Activated naive CD8-positive, alpha-beta T cell (primary cell): ENCODE results near the gene KLHL29.

Experiments
- H3K27ac Mint-ChIP-seq: one replicate; pipeline ENCODE4 v1.8.0; 2021; ENCODE audit warnings: mixed read lengths
- H3K27me3 Mint-ChIP-seq: one replicate; pipeline ENCODE4 v1.8.0; 2021; ENCODE audit warnings: mixed read lengths
- H3K36me3 Mint-ChIP-seq: one replicate; pipeline ENCODE4 v1.8.0; 2021; ENCODE audit warnings: mixed read lengths
- H3K4me1 Mint-ChIP-seq: one replicate; pipeline ENCODE4 v1.8.0; 2021; ENCODE audit warnings: low read depth, mixed read lengths
- H3K4me3 Mint-ChIP-seq: one replicate; pipeline ENCODE4 v1.8.0; 2021; ENCODE audit warnings: mild to moderate bottlenecking, mixed read lengths
- H3K9me3 Mint-ChIP-seq: one replicate; pipeline ENCODE4 v1.8.0; 2021; ENCODE audit warnings: low read depth, mixed read lengths

The KLHL29 gene

DNA sequence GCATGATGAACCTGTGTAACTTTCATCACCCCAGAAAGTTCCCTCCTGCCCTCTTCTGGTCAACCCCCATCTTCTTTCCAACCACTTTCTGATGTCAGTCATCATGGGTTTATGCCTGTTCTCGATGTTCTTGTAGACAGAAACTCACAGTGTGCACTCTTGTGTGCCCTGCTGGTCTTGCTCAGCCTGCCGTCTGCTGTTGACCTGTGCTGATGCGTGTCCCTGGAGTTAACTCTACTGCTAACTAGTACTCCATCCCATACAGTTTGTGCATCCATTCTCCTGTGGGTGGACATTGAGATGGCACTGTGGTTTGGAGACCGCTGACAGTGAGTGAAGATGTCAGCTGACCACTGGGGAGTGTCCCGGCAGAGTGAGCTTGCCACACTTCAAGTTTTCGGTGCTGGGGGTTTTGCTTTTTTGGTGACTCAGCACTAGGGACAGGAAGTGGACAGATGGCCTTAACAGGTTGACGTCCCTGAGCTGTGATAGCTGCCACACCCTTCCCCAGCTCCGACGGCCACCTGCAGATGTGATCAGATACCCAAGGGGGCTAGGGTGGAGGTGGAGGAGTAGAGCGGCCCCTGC lies 14.8 kb downstream of the KLHL29 start:
- Mint-ChIP-seq H3K36me3 (no peaks in the 10 kb centered on the region), H3K4me3 (no peak overlapping the region), H3K4me1 (peaks cover 11% of the 10 kb centered on the region), H3K27me3 (peaks cover 2% of the 10 kb centered on the region), H3K27ac (no peak overlapping the region), H3K9me3 (no peaks in the 10 kb centered on the region)

DNA sequence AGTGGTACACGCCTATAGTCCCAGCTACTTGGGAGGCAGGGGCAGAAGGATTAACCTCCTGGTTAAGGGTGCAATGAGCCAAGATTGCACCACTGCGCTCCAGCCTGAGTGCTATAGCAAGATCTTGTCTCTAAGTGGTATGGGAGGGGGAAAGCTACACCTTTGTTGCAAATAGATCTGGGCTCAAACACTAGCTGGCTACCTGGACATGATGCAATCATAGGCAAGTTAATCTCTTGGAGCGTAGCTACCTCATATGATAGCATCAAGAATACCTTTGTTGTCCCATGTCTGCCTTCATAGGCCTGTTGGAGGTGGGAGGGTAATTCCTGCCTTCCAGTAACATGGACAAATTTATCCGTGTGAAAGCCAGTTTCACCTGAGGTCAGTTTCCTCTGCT lies 15.7 kb downstream of the KLHL29 start:
- Mint-ChIP-seq H3K36me3 (no peaks in the 10 kb centered on the region), H3K9me3 (no peaks in the 10 kb centered on the region), H3K27ac (no peak overlapping the region)

DNA sequence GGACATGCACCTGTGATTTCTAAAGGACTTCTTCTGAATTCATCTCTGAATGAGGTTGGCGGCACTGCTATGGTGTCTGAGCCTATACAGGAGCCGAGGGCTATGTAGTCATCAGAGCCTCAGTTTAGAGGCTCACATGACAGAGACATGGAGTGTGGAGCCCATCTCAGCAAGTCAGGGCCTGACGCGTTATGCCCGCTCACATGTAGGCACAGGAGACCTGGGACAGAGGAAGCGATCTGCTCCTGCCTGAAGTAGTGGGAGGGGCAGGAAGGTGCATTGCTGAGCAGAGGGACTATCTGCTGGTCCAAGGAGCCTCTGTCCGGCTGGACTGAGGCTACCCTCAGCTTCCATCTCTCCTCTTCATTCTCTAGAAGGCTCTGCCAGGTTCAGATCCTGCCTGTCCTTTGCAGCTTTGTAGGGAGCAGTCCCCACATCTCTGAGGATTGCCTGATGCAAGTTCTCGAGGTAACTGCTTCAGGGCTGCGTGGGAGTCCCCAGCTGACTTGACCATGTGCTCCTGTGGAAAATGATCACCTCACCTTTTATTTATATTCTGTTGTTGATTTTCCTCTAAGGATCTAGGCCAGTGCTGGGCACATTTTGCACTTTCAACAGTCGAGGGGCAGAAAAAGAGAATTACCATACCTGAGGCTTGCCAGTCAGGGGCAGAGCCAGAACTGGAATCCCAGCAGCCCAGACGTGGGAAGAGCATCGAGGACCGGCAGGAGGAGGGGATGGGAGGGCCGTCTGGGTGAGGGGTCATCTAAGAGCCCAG lies 16.6 kb downstream of the KLHL29 start:
- Mint-ChIP-seq H3K27ac (no peak overlapping the region), H3K27me3 (peaks cover 1% of the 10 kb centered on the region), H3K9me3 (no peaks in the 10 kb centered on the region), H3K4me3 (no peak overlapping the region), H3K4me1 (peaks cover 10% of the 10 kb centered on the region), H3K36me3 (no peaks in the 10 kb centered on the region)

More for the DNA sequence above, 15.7 kb downstream of the KLHL29 start:
- peaks cover 10% of the 10 kb centered on the region for H3K4me1 Mint-ChIP-seq
- H3K27me3 Mint-ChIP-seq, result peaks cover 2% of the 10 kb centered on the region
- H3K4me3 Mint-ChIP-seq, result no peak overlapping the region

DNA sequence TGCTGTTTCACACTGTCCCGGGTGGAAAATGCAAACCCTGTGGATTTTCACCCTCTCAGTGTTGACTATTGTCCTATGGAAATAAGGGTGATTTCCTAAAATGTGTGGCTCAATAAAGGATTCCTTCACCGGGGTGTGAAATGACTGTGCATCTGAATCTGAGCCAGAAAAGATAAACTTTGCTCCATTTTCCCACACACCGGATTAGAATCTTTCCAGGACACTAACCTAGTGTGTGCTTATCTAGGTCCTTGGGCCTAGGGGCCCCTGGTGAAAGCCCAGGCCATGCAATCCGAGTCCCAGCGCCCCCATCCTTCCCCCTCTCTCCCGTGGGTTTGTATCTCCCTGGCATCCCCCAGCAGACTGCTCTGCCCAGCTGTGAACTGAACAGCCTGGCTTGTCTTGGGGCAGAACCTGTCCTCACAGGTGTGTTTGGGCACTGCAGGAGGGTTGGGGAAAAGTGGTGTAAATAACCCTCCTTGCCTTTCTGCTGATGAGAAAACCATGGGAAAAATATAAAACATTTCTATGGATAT lies 17.3 kb downstream of the KLHL29 start:
- no peak overlapping the region for H3K27ac Mint-ChIP-seq
- no peaks in the 10 kb centered on the region for H3K27me3 Mint-ChIP-seq
- no peaks in the 10 kb centered on the region for H3K36me3 Mint-ChIP-seq
- no peaks in the 10 kb centered on the region for H3K9me3 Mint-ChIP-seq
- H3K4me1 Mint-ChIP-seq, result peaks cover 10% of the 10 kb centered on the region
- H3K4me3 Mint-ChIP-seq, result no peak overlapping the region

DNA sequence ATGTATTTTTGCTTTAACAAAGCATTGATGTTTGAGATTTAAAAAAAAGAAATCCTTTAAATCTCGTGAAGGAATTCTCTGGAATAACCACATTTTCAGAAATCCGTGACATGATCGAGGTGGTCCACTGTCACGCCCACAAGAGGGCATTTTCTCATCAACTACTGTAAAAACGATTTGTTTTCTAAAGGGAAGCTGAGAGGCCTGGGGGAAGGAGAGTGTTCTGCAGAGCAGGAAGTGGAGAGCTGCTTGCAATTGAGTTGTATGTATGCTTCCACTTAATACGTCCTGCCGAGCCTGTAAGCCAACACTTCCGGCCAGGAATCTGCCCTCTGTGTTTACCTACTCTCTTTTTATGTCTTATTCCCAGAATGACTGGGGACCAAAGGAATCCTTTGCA lies 19.4 kb downstream of the KLHL29 start:
- Mint-ChIP-seq H3K27me3 (no peaks in the 10 kb centered on the region), H3K27ac (no peak overlapping the region), H3K4me3 (no peak overlapping the region), H3K4me1 (peaks cover 10% of the 10 kb centered on the region), H3K9me3 (no peaks in the 10 kb centered on the region), H3K36me3 (no peaks in the 10 kb centered on the region)

DNA sequence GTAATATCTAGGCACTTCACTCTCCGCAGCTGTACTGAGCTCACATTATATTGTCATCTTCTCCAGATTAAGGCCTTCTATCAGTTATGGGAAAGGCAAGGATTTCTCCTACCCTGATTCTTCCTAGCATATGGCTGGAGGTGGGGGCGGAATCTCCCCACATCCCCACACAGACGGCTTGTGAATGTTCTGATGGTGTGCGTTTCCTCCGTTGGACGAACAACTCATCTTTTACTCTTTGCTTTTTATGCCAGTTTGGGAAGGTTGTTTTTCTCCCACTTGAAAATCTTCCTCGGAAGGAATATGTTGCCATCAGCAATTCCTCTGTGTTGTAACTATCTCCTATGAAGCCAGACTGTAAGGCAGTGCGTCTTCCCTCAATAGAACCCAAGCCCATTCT lies 24.3 kb downstream of the KLHL29 start:
- Mint-ChIP-seq H3K4me3 (no peak overlapping the region), H3K27ac (no peak overlapping the region), H3K4me1 (peaks cover 6% of the 10 kb centered on the region), H3K36me3 (no peaks in the 10 kb centered on the region), H3K9me3 (no peaks in the 10 kb centered on the region), H3K27me3 (no peaks in the 10 kb centered on the region)

DNA sequence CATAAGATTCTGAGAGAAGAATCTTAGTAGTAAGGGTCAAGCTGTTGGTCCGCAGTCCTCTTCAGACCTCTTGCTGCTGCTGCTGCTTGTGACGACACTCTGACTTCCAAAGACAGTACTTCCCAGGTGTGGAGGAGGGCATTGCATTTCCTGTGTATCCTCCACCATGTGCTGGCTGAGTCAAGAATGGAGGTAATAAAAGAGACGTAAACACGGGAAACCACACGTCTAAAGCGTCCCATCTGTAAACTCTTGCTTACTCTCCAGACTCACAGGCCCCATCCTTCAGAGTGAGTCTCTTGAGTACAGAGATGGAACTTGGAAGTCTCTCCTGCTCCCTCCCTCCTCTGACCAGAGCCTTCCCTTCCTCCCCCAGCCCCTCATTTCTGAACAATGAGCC lies 25.6 kb downstream of the KLHL29 start:
- Mint-ChIP-seq H3K4me3 (no peak overlapping the region), H3K27ac (no peak overlapping the region), H3K36me3 (no peaks in the 10 kb centered on the region), H3K4me1 (no peaks in the 10 kb centered on the region), H3K27me3 (no peaks in the 10 kb centered on the region), H3K9me3 (no peaks in the 10 kb centered on the region)

DNA sequence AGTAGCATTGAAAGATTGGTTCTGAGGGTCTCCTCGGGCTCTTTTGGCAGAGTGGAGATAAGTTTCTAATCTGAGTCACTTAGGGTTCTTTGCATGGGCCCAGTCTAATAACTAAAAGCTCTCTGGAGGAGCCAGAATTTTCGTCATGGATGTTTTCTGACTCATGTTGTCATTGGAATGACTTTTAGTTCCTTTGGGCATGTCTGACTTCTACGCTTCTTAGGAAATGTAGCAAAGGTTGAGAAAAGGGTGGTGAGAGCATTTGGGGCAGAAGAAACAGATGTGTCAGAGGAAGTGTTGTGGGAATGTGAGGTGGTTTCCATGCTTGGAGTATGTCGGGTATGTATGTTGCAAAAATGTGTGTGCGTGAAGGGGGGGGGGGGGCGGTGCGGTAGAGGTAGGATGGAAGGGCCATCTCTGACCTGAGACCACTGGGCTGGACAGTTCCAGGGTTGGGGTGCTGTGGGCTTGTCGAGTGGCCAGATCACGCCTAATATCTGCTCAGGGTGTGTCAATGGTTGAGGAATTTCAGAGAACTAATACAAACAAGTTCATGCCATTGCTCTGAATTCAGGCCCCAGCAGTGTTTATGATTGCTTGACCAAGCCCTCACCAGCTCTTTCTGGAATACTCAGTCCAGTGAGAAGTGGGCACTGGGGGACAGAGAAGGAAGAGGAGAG lies 26.9 kb downstream of the KLHL29 start:
- H3K9me3 Mint-ChIP-seq, result no peaks in the 10 kb centered on the region
- H3K4me3 Mint-ChIP-seq, result no peak overlapping the region
- no peaks in the 10 kb centered on the region for H3K27me3 Mint-ChIP-seq
- H3K36me3 Mint-ChIP-seq, result no peaks in the 10 kb centered on the region
- no peak overlapping the region for H3K27ac Mint-ChIP-seq
- no peaks in the 10 kb centered on the region for H3K4me1 Mint-ChIP-seq

DNA sequence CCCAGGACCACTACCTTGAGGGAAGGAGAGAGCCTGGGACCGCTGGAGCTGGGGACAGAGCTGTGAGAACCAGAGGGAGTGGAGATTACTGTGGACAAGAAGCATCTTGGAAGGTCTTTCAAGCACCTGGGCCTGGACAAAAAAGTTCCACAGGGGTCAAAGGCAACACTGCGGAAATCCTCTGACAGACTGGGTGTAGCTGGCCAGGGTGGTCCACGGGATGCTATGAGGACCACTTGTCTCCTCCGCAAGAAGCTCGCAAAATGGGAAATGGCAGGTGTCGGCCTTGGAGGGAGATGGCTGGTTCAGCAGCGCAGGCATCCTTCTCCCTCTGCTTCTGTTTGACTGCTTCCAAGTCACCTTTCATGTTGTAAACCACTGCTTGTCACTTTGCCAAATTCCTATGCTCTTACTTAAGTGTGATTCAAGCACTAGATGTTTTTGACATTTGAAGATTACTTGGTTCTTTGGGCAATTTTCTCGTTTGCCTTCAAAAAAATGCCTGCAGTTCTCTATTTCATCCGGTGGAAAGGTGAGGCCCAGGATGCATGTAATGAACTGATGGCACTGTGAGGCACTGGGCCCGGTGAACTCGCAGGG lies 27.7 kb downstream of the KLHL29 start:
- H3K27me3 Mint-ChIP-seq, result no peaks in the 10 kb centered on the region
- H3K36me3 Mint-ChIP-seq, result no peaks in the 10 kb centered on the region
- no peak overlapping the region for H3K27ac Mint-ChIP-seq
- H3K9me3 Mint-ChIP-seq, result no peaks in the 10 kb centered on the region
- H3K4me3 Mint-ChIP-seq, result no peak overlapping the region
- no peaks in the 10 kb centered on the region for H3K4me1 Mint-ChIP-seq

DNA sequence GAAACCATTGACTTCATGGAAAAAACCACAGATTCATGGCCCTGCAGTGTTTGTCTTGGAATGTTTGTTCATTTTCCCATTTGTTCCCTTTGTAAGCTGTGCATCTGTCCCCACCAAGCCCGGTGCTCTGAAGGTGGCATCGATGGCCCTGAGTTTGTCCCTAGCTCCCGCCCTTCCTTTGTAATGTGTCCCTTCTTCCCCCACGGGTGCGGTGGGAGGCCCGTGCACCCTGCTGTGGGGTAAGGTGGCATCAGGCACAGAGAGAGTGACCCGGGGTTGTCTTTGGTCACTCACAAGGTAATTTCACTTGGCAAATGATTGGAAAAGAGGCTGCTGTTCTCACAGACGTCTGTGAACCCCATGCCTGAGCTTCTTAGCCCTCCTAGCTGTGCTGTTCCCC lies 28.7 kb downstream of the KLHL29 start:
- H3K27ac Mint-ChIP-seq, result no peak overlapping the region
- H3K9me3 Mint-ChIP-seq, result no peaks in the 10 kb centered on the region
- H3K36me3 Mint-ChIP-seq, result no peaks in the 10 kb centered on the region
- H3K4me3 Mint-ChIP-seq, result no peak overlapping the region
- H3K4me1 Mint-ChIP-seq, result no peaks in the 10 kb centered on the region
- H3K27me3 Mint-ChIP-seq, result no peaks in the 10 kb centered on the region

DNA sequence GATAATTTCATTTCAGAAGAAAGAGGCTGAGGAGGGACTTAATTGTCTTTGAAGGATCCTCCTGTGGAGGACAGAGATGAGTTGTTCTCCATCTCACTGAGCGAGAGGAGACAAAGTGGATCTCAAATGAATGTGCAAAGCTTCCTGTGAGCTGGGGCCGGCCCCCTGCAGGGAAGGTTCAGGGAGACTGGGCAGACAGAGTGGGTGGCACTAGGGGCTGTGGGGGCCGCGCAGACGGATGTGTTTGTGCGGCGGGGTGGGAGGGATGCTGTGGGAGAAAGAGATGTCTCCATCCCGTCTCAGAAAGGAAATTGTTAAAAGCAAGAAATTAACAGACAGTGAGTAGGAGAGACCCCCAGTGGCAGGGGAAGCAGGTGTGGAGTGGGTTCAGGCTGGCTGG lies 29.1 kb downstream of the KLHL29 start:
- no peaks in the 10 kb centered on the region for H3K27me3 Mint-ChIP-seq
- no peak overlapping the region for H3K4me3 Mint-ChIP-seq
- no peak overlapping the region for H3K27ac Mint-ChIP-seq

DNA sequence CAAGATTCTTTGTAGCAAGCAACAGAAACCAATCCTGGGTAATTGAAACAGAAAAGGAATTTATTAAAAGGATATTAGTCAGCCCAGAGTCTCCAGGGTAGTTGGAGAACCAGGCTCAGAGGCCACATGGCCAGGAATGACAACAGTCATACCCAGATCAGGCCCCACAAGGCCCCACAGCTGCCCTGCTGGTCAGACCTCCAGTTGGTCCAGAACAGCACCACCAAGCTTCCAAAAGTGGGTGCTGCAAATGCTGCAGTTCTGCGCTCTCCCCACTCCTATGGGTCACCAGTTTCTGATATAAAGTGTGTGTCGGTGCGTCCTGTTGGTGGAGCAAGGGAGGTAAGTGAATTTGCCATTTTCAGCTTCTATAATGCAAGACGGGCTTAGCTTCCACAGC lies 29.9 kb downstream of the KLHL29 start:
- Mint-ChIP-seq H3K36me3 (no peaks in the 10 kb centered on the region), H3K27me3 (no peaks in the 10 kb centered on the region), H3K4me1 (no peaks in the 10 kb centered on the region), H3K9me3 (no peaks in the 10 kb centered on the region), H3K27ac (no peak overlapping the region), H3K4me3 (no peak overlapping the region)

More for the DNA sequence above, 29.1 kb downstream of the KLHL29 start:
- H3K4me1 Mint-ChIP-seq, result no peaks in the 10 kb centered on the region
- H3K9me3 Mint-ChIP-seq, result no peaks in the 10 kb centered on the region
- no peaks in the 10 kb centered on the region for H3K36me3 Mint-ChIP-seq

DNA sequence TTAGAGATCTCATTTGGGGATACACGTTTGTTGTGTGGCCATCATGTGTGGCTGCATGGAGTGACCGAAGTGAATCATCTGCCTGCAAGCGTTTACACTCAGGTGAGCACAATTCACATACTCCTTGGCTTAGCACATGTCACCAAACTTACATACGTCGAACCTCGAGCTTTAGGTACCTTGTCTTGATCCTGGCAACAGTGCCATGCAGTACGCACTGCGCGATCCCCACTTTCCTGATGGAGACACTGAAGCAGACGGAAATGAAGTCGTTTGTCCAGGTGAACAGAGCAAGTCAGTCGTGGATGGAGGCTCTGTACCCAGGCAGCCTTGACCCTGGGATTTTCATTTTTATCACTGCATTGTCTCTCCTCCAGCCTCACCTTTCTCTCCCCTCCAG lies 32.3 kb downstream of the KLHL29 start:
- H3K9me3 Mint-ChIP-seq, result no peaks in the 10 kb centered on the region
- no peaks in the 10 kb centered on the region for H3K27me3 Mint-ChIP-seq
- no peak overlapping the region for H3K4me3 Mint-ChIP-seq
- no peaks in the 10 kb centered on the region for H3K4me1 Mint-ChIP-seq
- no peak overlapping the region for H3K27ac Mint-ChIP-seq
- H3K36me3 Mint-ChIP-seq, result no peaks in the 10 kb centered on the region

DNA sequence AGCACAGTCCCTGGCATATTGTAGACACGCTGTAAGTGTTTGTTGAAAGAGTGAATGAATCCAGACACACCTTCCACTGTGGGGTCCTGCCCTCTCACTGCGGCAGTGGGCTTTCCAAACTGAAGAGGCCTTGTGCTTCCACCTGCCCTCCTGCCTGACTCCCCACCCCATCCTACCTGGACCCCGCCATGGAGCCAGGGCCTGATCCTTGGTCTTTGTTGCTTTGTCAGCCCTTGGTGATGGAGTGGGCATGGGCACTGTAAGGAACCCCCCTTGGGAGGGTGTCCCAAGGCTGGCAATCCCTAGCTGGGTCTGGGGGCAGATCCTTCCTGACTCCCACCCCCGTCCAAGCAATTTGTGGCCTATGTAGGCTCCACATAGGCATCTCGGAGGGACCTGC lies 33.1 kb downstream of the KLHL29 start:
- no peaks in the 10 kb centered on the region for H3K9me3 Mint-ChIP-seq
- no peaks in the 10 kb centered on the region for H3K36me3 Mint-ChIP-seq
- no peaks in the 10 kb centered on the region for H3K27me3 Mint-ChIP-seq
- no peak overlapping the region for H3K4me3 Mint-ChIP-seq
- no peak overlapping the region for H3K27ac Mint-ChIP-seq
- H3K4me1 Mint-ChIP-seq, result no peaks in the 10 kb centered on the region

DNA sequence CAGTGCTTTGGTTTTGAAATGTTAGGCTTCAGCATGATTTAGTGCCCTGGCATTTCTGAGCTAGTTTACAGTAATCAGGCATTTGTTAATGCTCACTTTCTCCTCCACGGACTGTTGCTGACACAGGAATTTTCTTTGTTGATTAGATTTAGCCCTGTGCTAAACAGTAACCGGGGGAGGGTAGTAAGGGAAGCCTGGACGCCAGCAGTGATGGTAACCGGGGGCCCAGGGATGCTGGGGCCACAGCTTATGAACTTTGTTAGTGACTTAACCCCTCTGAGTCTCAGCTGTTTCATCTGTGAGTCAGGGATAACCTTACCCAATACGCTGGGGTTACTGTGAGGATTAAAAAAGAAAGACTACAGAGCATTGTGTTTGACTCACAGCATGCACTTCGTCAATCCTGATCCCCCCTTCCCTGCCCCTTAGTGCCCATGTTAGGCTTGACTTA lies 33.5 kb downstream of the KLHL29 start:
- Mint-ChIP-seq H3K9me3 (no peaks in the 10 kb centered on the region), H3K4me3 (no peak overlapping the region), H3K4me1 (no peaks in the 10 kb centered on the region), H3K27me3 (no peaks in the 10 kb centered on the region), H3K27ac (no peak overlapping the region), H3K36me3 (no peaks in the 10 kb centered on the region)
